SU-DHL-6 (cell line): ENCODE data around the gene DSCAML1.

Experiments used
- EZH2phosphoT487 ChIP-seq: fragments of 200-600 bp; sonication (generic), shearing (Covaris generic); conservative IDR thresholded peaks from 2 replicates; pipeline ENCODE4 v1.6.1; 2018; ENCODE audit warnings: mild to moderate bottlenecking, antibody characterized with exemption, low read length, moderate library complexity, mixed read lengths
- TF ChIP-seq, protein P1 (sequence below): fragments of 200-600 bp; sonication (generic); IDR thresholded peaks from one replicate; pipeline ENCODE4 v1.5.1; 2017; ENCODE audit warnings: antibody characterized with exemption, mild to moderate bottlenecking, low read length, moderate library complexity; ENCODE audit not compliant: insufficient read depth, poor library complexity, severe bottlenecking

DNA sequence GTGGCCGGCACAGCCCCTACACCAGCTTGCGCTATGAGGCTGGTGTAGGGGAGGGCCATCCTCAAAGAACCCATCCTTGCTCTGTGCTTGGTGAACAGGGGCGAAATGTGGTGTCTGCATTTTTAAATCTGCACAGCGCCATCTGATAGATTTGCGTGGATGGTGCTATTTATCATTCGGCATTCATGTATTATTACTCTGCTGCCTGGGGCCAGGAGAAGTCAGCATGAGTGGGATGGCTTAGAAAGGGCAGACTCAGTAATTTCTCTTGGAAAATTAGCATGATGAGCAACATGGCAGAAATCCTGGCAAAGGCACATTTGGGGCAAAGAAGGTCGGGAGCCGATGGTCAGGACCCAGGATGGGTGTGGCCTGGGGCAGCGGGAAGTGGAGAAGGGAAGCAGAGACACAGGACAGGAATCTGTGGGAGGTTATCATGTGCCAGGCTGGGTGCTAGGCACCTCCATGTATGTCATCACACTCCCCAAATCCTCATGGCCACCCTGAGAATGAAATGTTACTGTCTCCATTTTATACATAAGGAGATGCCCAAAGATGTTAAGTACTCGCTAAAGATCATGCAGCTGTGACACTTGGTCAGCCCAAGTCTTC is 320.4 kb downstream of the DSCAML1 start:
- TF ChIP-seq, protein P1, sequence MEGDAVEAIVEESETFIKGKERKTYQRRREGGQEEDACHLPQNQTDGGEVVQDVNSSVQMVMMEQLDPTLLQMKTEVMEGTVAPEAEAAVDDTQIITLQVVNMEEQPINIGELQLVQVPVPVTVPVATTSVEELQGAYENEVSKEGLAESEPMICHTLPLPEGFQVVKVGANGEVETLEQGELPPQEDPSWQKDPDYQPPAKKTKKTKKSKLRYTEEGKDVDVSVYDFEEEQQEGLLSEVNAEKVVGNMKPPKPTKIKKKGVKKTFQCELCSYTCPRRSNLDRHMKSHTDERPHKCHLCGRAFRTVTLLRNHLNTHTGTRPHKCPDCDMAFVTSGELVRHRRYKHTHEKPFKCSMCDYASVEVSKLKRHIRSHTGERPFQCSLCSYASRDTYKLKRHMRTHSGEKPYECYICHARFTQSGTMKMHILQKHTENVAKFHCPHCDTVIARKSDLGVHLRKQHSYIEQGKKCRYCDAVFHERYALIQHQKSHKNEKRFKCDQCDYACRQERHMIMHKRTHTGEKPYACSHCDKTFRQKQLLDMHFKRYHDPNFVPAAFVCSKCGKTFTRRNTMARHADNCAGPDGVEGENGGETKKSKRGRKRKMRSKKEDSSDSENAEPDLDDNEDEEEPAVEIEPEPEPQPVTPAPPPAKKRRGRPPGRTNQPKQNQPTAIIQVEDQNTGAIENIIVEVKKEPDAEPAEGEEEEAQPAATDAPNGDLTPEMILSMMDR, result no peak
- TF ChIP-seq EZH2phosphoT487, result no peak
